ENCODE results near the gene RAB19. TPM values are rescaled to one million over a fixed set of nuclear protein-coding genes. Genes with fewer than 3 reads are reported as not detected.

The RAB19 gene
- total and polyA plus RNA-seq, 5 experiments from 2014 or later = 5.2 to 7.0 (median 6.5) TPM

DNA sequence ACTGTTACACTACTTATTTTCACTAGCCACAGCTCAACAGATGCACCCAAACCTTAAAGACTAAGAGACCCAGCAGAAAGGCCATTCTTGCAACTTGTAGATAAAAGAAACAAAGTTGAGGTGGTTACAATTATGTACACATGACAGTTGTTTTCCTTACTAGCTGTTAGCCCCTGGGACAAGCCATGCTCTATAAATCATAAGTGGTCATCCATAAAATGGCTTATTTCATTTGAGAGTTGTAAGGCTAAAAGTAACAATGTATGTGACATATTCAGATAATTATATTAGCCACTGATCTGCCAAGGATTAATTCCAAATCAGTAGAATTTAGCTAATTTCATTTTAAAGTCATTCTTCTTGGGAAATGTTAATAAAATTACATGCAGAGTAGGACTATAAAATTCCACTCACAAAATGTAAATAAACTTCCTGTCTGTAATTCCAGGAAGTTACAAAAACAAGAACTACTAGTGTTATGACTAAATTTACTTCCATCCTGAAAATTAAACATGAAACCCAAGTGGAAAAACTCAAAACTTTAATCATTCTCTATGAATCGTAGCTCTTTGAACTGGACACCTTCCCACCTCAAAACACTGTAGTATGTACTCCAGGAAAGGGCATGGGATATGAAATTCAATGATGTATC is 18.8 kb upstream of the RAB19 start:
- ATAC-seq (no peak), DNase-seq (no peak)
- H3K9me3 Mint-ChIP-seq = no peaks in the 10 kb centered on the region
- no peaks in the 10 kb centered on the region for H3K27me3 Mint-ChIP-seq
- no peak overlapping the region for H3K4me3 Mint-ChIP-seq
- POLR2A ChIA-PET = interaction anchor here (0.7 to 1.2 kb wide), 2 partner anchors 13 to 175 kb away, joined by 3 to 4 read pairs; partner anchors contain the start of gene SLC37A3
- peaks cover 5 to 12% (median 8%) of the 10 kb centered on the region in 4 donors for H3K4me1 Mint-ChIP-seq
- H3K27ac Mint-ChIP-seq = peak overlapping the region in 4 of 10 donors; percentile 10 to 78 (median 50)
- H3K36me3 Mint-ChIP-seq = peaks cover 2 to 21% (median 7%) of the 10 kb centered on the region in 3 donors

DNA sequence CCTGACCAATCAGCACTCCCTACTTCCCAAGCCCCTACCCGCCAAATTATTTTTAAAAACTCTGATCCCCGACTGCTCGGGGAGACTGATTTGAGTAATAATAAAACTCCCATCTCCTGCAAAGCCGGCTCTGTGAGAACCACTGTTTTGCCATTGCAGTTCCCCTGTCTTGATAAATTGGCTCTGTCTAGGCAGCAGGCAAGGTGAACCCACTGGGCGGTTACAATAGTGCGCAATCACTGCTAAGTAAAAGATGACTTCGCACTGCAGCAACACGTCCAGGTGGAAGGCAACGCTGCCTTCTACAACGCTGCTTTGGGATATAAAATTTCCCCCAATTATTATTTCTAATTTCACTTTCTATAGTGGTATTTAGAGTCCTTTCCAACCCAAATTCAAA is 14.4 kb upstream of the RAB19 start:
- Mint-ChIP-seq H3K9me3 (no peaks in the 10 kb centered on the region), H3K36me3 (peaks cover 0 to 2% (median 0%) of the 10 kb centered on the region in 3 donors), H3K4me1 (peaks cover 0 to 14% (median 8%) of the 10 kb centered on the region in 4 donors), H3K27ac (peak overlapping the region in 2 of 10 donors; percentile 14 to 67), H3K4me3 (no peak overlapping the region), H3K27me3 (no peaks in the 10 kb centered on the region)
- DNase-seq (no peak), ATAC-seq (no peak)
- POLR2A ChIA-PET = interaction anchor here (0.5 to 0.8 kb wide), 2 partner anchors 8 to 9 kb away, joined by 3 to 5 read pairs; partner anchors contain the start of gene SLC37A3

DNA sequence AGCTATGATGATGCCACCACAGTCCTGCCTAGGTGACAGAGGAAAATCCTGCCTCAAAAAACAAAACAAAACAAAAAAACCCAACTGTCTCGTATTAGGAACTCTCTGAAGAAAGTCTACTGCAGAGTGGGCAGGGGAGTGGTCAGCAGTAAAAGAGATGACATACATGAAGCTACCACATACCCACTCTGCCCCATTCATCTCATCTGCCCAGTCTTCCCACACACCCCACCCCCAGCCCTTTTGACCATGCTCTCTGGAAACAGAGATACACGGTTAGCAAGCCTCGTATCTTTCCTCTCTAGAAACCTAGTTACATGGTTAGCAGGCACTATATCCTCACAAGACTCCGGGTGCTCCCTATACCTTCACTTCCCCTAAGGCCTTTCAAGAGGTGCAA is 13.8 kb upstream of the RAB19 start:
- Mint-ChIP-seq H3K36me3 (peaks cover 0 to 2% (median 0%) of the 10 kb centered on the region in 3 donors), H3K27ac (peak overlapping the region in 2 of 10 donors; percentile 16 to 18), H3K4me3 (no peak overlapping the region), H3K27me3 (no peaks in the 10 kb centered on the region), H3K9me3 (no peaks in the 10 kb centered on the region), H3K4me1 (peaks cover 0 to 13% (median 5%) of the 10 kb centered on the region in 4 donors)
- DNase-seq (no peak), ATAC-seq (no peak)
- POLR2A ChIA-PET = interaction anchor here (0.5 kb wide), 1 partner anchor 8 kb away, joined by 5 read pairs; the partner anchor contains the start of gene SLC37A3

DNA sequence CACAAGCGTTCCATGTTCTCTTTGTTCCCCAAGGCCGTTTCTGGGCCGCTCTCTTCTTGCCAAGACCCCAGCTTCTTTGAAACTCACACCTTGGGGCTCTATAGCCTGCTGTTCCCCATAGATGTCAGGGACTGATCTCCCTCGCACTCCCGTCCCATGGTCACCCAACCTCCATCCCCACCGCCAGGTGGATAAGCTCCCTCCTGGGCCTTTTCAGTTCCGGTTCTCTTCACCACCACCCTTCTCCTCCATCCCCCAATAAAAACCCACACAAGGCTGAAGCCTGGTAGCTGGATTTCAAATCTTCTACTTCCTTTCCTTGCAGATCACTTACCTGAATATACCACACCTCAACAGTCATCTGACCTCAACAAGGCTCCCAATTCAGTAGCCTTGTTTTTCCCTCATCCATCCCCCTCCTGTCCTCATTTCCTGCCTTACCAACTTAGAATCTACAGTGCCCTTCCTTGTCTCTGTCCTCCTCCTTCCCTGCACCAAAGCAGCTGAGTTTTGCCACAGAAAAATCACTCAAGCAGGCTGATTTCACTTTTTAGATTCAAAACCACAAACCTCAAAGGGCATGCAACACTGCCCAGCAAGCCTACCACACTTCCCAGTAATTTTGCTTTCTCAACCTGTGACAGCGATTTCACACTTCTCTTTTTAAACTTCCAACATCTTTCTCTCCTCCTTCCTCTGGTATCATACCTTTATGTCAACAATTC is 13.2 kb upstream of the RAB19 start:
- peaks cover 0 to 8% (median 2%) of the 10 kb centered on the region in 4 donors for H3K4me1 Mint-ChIP-seq

GRCh38 chr7:140391634-140392033 is 12.2 kb upstream of the RAB19 start:
- no peaks in the 10 kb centered on the region for H3K27me3 Mint-ChIP-seq
- POLR2A ChIA-PET = no interaction called here
- H3K4me3 Mint-ChIP-seq = no peak overlapping the region
- H3K36me3 Mint-ChIP-seq = peaks cover 0 to under 1% (median 0%) of the 10 kb centered on the region in 3 donors
- H3K4me1 Mint-ChIP-seq = peaks cover 8 to 17% (median 10%) of the 10 kb centered on the region in 4 donors
- no peak for DNase-seq
- ATAC-seq = no peak
- no peak overlapping the region for H3K27ac Mint-ChIP-seq
- H3K9me3 Mint-ChIP-seq = no peaks in the 10 kb centered on the region

More for the DNA sequence above, 13.2 kb upstream of the RAB19 start:
- no peak overlapping the region for H3K4me3 Mint-ChIP-seq
- peak in 1 of 10 donors; percentile 5 for DNase-seq
- H3K9me3 Mint-ChIP-seq = no peaks in the 10 kb centered on the region
- no peak overlapping the region for H3K27ac Mint-ChIP-seq
- no peaks in the 10 kb centered on the region for H3K27me3 Mint-ChIP-seq
- peaks cover 0 to 2% (median 0%) of the 10 kb centered on the region in 3 donors for H3K36me3 Mint-ChIP-seq
- ATAC-seq = peak in 1 of 2 donors; percentile 28
- POLR2A ChIA-PET = interaction anchor here (0.6 kb wide), 2 partner anchors 8 to 90 kb away, joined by 3 to 6 read pairs; no protein-coding TSS in a partner anchor

GRCh38 chr7:140393756-140394306 is 10.0 kb upstream of the RAB19 start:
- H3K4me3 Mint-ChIP-seq = no peak overlapping the region
- H3K27ac Mint-ChIP-seq = no peak overlapping the region
- H3K36me3 Mint-ChIP-seq = no peaks in the 10 kb centered on the region
- ATAC-seq (no peak), DNase-seq (no peak)
- no peaks in the 10 kb centered on the region for H3K27me3 Mint-ChIP-seq
- H3K4me1 Mint-ChIP-seq = peaks cover 15 to 26% (median 22%) of the 10 kb centered on the region in 4 donors
- POLR2A ChIA-PET = interaction anchor here (0.6 kb wide), 1 partner anchor 17 kb away, joined by 3 read pairs; no protein-coding TSS in a partner anchor
- no peaks in the 10 kb centered on the region for H3K9me3 Mint-ChIP-seq

- Mint-ChIP-seq H3K27me3 (no peaks in the 10 kb centered on the region), H3K4me3 (peak within 1 kb of the TSS; percentile 85 to 92 (median 90)), H3K9me3 (no peaks in the 10 kb centered on the region), H3K4me1 (peaks cover 10 to 31% (median 25%) of the 10 kb centered on the region in 4 donors), H3K27ac (peak within 1 kb of the TSS; percentile 79 to 95 (median 86)), H3K36me3 (no peaks in the 10 kb centered on the region)
- POLR2A ChIA-PET = interaction anchor here (0.6 to 1.5 kb wide), 9 partner anchors 8 to 223 kb away, joined by 3 to 5 read pairs (median 4); no protein-coding TSS in a partner anchor
- DNase-seq = peak; percentile 75 to 91 (median 82)
- ATAC-seq = peak; percentile 98
Measured at GRCh38 chr7:140397784-140398750, 5.8 kb upstream of the RAB19 start, which contains the start of gene SLC37A3. Gene SLC37A3, minus strand, starts transcription at chr7:140398530. Its CDS starts 16,004 bp downstream, at chr7:140382526.

GRCh38 chr7:140398821-140399220 is 5.0 kb upstream of the RAB19 start:
- Mint-ChIP-seq H3K4me3 (peak overlapping the region; percentile 80 to 92 (median 90)), H3K9me3 (no peaks in the 10 kb centered on the region), H3K27me3 (no peaks in the 10 kb centered on the region), H3K27ac (peak overlapping the region in 5 of 10 donors; percentile 81 to 88 (median 82)), H3K4me1 (peaks cover 10 to 37% (median 31%) of the 10 kb centered on the region in 4 donors), H3K36me3 (no peaks in the 10 kb centered on the region)
- no peak for ATAC-seq
- POLR2A ChIA-PET = interaction anchor here (0.6 to 1.4 kb wide), 5 partner anchors 9 to 169 kb away, joined by 3 to 5 read pairs (median 4); no protein-coding TSS in a partner anchor
- DNase-seq = no peak

DNA sequence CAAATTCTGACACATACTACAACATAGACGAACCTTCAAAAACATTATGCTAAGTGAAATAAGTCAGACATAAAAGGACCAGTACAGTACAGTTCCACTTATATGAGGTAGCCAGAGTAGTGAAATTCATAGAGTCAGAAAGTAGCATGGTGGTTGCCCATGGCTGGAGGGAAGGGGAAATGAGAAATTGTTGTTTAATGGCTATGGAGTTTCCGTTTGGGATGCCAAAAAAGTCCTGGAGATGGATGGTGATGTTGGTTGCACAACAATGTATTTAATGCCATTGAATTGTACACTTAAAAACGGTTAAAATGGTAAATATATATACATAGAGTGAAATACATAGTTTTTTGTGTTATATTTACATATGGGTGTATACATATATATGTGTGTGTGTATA is 3.5 kb upstream of the RAB19 start:
- no peaks in the 10 kb centered on the region for H3K27me3 Mint-ChIP-seq
- no peaks in the 10 kb centered on the region for H3K36me3 Mint-ChIP-seq
- no peak for DNase-seq
- no peak overlapping the region for H3K27ac Mint-ChIP-seq
- no peak for ATAC-seq
- H3K4me3 Mint-ChIP-seq = no peak overlapping the region
- peaks cover 21 to 45% (median 42%) of the 10 kb centered on the region in 4 donors for H3K4me1 Mint-ChIP-seq
- POLR2A ChIA-PET = no interaction called here
- no peaks in the 10 kb centered on the region for H3K9me3 Mint-ChIP-seq

- Mint-ChIP-seq H3K27ac (peak overlapping the region in 8 of 10 donors; percentile 37 to 97 (median 68)), H3K4me3 (peak overlapping the region in 7 of 10 donors; percentile 19 to 56 (median 44)), H3K27me3 (no peaks in the 10 kb centered on the region), H3K36me3 (peaks cover 0 to 4% (median 3%) of the 10 kb centered on the region in 3 donors), H3K4me1 (peaks cover 16 to 33% (median 31%) of the 10 kb centered on the region in 4 donors), H3K9me3 (no peaks in the 10 kb centered on the region)
- DNase-seq = no peak
- POLR2A ChIA-PET = no interaction called here
- ATAC-seq = no peak
Measured at GRCh38 chr7:140402178-140402835, 1.6 kb upstream of the RAB19 start.

DNA sequence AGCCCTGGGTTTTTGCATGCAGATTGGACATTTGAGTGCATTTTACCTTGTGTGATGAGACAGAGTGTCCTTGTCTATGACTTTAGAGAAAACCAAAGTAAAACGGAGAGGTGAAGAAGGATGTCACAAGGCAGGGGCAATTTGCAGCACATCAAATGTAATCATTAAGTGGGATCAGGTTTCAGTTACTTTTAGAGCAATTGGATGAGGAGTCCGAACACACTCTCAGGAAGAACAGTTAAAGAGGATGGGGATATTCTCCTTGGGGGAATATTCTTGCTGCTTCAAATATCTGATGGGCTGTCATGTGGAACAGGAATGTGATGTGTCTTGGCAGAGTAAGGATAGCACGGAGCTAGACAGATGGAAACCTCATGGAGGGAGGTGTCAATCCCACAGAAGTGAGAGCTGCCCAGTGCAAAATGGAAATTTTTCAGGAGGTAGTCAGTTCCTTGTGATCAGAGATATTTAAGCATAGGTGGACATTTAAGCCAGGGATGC is 757 bp downstream of the RAB19 start:
- H3K4me1 Mint-ChIP-seq = peaks cover 11 to 29% (median 20%) of the 10 kb centered on the region in 4 donors
- ATAC-seq (peak in 1 of 2 donors; percentile 4), DNase-seq (no peak)
- peak overlapping the region; percentile 91 to 99 (median 98) for H3K4me3 Mint-ChIP-seq
- POLR2A ChIA-PET = interaction anchor here (0.7 to 1.6 kb wide), 4 partner anchors 13 to 74 kb away, joined by 3 to 8 read pairs (median 3); no protein-coding TSS in a partner anchor
- no peaks in the 10 kb centered on the region for H3K27me3 Mint-ChIP-seq
- H3K9me3 Mint-ChIP-seq = no peaks in the 10 kb centered on the region
- H3K36me3 Mint-ChIP-seq = peaks cover 0 to 20% (median 16%) of the 10 kb centered on the region in 3 donors
- peak overlapping the region; percentile 93 to 98 (median 96) for H3K27ac Mint-ChIP-seq
